GM18508 (cell line): ENCODE measurements around the gene TMED5.
"Not testable (repeated sequence)": the region's sequence is repeated elsewhere in the genome, so short reads cannot be mapped to it uniquely, and the experiment has no call there.

ENCODE experiments used
- ATAC-seq: cut with Tn5 transposase; IDR thresholded peaks from one replicate; pipeline ENCODE4 v1.9.1; 2021; ENCODE audit warnings: moderate number of reproducible peaks; ENCODE audit not compliant: insufficient read depth, unreplicated experiment

Gene TMED5

DNA sequence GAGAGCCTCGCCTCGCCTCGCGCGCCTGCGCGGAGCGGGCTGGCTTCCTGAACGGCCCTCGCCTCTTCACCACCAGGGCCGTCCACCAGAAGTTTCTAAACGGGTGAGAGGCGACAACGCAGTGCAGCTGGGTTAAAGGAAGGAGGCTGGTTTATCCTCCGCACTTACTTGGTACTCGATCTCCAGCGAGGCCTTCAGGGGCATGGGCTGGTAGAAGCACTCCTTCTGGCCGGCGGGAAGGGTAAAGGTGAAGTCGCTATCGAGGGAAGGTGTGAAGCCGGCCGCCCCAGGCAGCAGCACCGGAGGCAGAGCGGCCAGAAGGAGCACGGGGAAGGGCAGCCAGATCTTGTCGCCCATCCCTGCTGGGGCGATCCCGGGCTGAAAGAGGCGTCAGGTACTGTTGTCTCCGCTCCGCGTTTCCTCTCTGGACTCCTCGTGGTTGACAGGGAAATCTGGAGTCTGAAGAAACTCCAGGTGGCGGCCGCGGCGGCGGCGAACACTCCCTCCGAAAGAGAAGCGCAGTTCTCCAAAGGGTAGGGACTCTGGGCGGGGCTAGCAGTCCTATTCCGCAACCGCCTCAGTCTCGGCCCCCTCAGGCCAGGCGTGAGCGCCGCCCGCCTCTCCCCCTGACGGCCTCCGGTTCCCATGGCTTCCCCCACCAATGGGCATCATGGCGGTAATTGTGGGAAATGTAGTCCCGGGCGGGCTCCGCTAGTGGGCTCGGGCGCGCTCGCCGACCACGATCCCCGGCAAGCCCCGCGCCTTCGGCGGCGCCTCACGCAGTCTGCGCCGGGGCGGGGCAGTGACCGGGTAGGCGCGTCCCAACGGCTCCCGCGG, at the start of gene TMED5:
TSS of gene TMED5 (minus strand) at position 528 of the 837 bp plus-strand sequence. CDS start at position 357, 171 bp downstream.
- ATAC-seq = peak; percentile 75

DNA sequence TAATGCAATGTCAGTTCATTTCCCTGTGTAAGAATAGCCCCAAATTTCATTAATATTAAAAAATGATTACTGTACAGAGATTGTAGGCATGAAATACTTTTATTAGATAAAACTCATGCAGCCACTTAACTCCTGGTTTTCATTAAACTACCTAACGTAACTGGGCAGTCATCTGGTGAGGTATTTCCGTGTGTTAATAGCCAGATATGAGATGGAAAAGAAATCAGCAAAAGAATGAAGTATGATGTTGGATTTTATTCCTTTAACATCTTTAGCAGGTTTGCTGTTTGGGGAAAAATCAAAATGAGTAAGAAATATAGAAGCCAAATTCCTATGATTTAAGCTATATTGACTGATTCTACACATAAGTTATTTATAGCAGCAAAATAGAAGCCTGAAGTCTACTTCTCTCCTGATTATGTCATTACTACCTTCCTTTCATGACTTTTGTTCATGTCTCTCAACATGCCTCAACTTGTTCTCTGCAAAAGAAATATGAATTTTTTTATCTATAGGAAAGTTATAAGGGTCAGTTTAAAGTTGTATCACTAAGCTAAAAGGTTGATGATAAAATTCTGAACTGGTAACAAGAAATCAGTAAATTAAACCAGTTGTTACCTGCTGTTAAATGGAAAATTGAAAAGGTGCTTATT, 42.9 kb upstream of the TMED5 start:
- no peak for ATAC-seq

DNA sequence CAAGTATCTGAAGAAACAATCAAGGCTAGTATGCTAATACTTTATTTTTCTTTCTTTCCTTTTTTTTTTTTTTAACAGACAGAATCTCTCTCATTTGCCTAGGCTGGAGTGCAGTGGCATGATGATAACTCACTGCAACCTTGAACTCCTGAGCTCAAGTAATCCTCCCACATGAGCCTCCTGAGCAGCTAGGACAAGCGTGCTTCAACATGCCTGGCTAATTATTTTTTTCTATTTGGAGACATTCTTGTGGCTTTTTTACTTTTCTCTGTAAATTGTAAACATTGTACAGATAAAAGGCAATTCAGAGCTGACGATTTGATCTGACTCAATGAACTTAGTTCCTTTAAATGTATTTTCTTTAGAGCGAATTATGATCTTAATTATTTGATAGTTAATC, 41.7 kb upstream of the TMED5 start:
- no peak for ATAC-seq

DNA sequence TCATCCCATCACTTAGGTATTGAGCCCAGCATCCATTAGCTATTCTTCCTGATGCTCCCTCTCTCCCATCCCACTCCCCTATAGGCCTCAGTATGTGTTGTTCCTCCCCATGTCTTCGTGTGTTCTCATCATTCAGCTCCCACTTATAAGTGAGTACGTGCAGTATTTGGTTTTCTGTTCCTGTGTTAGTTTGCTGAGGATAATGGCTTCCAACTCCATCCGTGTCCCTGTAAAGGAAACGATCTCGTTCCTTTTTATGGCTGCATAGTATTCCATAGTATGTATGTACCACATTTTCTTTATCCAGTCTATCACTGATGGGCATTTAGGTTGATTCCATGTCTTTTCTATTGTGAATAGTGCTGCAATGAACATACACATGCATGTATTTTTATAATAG, 40.5 kb upstream of the TMED5 start:
- not testable (repeated sequence) for ATAC-seq

DNA sequence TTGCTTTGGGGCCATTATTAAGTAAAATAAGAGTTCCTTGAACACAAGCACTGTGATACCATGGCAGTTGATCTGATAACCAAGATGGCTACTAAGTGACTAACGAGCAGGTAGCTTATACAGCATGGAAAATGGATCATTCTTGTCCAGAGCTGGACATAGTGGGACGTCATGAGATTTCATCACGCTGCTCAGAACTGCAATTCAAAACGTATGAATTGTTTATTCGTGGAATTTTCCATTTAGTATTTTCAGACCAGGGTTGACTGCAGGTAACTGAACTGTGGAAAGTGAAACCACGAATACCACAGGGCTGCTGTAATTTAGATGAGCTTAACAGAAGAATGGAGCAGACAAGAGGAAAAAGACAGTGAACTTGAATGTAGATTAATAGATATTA, 39.2 kb upstream of the TMED5 start:
- no peak for ATAC-seq

DNA sequence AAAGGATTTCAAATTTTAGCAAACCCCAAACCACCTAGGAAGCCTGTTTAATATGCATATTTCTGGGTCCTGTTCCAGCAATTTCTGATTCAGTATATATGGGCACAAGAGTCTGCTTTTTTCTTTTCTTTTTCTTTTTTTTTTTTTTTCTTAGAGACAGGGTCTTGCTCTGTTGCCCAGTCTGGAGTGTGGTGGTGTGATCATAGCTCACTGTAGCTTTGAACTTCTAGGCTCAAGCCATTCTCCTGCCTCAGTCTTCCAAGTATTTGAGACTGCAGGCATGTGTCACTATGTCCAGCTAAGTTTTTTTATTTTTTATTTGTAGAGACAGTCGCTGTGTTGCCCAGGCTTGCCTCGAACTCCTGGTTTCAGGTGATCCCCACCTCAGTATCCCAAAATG, 35.1 kb upstream of the TMED5 start:
- no peak for ATAC-seq

DNA sequence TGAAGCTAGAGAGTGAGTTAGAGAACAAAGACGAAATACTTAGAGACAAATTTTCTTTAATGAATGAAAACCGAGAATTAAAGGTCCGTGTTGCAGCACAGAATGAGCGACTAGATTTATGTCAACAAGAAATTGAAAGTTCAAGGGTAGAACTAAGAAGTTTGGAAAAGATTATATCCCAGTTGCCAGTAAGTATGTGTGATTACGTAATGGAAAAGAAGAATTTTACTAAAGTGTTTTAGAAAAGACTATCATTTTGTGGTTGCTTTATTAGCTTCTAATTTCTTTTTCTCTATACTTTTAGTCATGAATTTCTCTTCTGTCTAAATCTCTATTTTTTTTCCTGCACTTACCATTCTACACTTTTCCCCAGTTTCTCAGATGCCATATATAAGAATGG, 27.0 kb upstream of the TMED5 start:
- no peak for ATAC-seq

DNA sequence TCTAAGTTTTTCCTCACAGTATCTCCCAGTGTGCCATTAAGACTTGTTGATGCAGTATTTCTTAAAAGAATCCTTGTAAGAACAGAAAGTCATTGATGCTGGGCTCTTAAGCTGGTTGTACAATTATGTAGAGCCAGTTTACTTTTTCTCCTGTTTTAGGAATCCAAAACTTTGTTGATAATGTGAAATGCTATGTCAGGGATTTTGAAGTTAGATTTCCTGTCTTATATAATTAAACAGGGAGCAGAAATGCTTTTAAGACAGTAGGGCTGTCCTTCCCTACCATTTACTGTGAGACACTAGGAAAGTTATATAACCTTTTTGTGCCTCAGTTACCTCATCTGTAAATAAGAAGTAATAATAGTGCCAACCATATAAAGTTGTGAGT, 26.3 kb upstream of the TMED5 start:
- ATAC-seq = no peak

DNA sequence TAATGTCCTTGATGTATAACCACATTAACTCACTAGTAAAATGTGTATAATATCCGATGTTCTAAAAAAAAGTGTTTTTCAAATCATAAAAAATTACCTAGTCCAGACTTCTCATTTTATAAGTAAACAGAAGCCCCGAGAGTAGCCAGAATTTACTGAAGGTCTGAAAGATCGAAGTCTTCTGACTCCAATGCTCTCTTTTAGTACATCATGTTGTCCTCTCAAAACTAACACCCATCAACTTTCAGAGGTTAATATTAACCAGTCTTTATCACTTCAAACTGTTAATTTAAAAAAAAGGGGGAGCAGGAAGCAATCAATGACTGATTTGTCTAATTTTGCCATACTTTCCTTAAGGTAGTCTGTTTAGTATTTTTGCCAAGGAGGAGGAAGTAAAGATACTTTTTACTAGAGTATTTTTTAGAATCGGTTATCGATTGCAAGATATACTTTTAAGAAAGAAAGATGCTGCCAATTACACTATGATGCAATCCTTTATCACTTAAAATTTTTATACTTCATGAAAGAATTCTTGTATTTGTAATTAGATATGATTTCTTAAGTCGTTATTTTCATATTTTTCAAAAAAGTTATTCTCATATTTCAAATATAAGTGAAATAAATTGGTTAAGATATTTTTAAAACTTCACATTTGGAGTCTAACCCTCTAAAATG, 25.8 kb upstream of the TMED5 start:
- no peak for ATAC-seq

DNA sequence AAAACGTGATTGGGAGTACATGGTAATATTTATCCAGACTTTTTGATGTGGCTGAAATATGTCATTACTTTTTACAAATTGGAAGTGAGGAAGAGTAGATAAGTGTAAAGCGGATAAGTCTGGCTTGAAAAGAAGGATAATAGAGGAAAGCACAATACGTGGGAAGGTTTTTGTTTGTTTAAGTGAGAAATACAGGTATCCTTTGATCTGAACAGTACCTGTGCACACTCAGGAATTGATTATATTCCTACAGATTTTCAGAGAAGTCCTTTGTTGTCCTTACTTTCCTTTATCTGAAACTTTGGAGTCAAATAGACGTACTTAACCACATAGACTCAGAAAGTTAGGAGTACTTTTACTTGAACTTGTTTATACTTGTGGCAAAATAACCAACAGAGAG, 20.5 kb upstream of the TMED5 start:
- no peak for ATAC-seq

DNA sequence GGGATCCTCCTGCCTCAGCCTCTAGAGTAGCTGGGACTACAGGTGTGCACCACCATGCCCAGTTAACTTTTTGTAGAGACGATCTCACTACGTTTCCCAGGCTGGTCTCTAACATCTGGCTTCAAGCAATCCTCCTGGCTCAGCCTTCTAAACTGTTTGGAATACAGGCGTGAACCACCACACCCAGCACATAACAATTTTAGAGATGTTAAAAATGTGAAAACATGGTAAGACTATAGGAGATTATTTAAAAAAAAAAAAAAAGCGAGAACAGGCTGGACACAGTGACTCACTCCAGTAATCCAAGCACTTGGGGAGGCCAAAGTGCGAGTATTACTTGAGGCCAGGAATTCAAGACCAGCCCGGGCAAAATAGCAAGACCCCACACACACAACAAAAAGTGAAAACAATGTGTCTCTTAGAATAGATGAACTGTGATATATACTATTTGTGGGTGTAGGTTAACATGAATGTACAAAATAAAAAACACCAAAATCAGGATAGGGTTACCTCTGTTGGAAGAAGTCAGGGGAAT, 19.9 kb upstream of the TMED5 start:
- no peak for ATAC-seq

DNA sequence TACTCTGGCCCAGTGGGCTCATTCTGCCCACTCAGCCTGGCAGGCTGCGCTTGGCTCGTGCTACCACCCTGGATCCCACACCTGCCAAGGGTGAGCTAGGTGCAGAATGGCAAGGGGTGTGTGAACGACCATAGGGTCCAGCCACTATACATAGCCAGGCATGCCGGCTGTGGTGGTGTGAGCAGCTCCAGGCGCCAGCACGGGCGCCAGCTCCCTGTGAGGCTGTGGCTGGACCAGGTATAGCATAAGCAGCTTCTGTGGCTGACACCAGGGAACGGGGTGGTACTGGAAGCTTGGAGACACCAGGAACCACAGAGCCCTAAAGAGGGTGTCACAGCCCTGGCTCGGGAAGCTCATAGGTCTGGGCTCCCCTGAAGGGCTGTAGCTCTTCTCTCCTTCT, 18.9 kb upstream of the TMED5 start:
- no peak for ATAC-seq

DNA sequence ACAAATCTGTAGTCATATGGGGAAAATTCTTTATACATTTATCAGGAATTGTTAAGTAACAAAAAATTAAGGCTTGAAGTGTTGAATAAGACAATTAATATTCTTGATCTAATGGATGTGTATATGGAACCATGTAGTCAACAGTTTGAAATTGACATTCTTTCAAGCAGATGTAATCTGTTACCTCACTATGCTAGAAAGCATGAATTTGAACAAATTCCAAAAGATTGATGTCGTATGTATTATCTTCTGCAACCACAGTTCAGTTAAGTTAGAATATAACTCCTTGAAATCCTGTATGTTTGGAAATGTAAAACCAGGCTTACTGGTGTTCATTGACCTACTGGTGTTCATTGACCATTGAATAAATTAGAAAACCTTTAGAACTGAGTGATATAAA, 16.4 kb upstream of the TMED5 start:
- ATAC-seq = no peak

DNA sequence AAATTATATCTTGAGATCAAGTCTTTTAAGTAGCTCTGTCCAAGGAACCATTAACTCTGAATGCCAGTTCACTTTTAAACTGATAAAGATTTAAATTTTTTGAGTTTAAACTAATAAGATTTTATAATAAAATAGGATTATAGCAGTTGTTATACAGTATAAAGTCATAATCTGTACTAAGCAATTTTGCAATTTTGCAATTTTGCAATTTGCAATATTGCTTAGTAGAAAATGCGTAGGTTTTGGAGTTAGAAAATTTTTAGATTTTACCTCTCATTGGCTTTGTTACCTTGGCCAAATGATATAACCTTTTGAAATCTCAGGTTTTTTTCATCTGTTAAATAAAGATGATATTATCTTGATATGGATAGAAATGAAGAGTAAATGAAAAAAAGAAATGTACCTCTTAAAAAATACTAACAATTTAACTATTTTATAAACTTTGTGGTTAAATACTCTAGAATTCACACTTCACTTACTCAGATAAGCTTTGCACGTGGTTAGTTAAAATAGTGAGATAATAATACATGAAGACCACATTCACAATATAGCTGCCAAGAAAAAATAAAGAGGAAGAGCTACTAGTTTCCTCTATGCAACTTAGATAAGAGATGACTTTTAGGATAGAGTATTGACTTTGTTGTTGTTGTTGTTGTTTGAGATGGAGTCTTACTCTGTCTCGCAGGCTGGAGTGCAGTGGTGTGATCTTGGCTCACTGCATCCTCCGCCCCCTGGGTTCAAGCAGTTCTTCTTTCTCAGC, 14.2 kb upstream of the TMED5 start:
- ATAC-seq = no peak

DNA sequence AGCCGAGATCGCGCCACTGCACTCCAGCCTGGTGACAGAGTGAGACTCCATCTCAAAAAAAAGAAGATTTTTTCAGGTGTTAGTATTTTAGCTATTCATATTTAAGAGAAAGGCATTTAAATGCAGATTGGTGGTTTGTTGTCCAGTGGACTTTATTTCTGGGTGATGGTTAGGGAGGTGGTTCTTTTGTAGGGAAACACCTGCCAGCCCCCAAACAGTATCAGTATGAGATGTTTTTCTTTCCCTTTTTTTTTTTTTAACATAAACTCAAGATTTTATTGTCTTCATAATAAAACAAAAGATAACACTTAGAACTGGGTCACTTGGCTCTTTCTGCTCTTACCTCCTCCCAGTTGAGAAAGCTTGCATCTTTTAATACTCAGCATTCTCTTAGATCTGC, 10.2 kb upstream of the TMED5 start:
- ATAC-seq = no peak

DNA sequence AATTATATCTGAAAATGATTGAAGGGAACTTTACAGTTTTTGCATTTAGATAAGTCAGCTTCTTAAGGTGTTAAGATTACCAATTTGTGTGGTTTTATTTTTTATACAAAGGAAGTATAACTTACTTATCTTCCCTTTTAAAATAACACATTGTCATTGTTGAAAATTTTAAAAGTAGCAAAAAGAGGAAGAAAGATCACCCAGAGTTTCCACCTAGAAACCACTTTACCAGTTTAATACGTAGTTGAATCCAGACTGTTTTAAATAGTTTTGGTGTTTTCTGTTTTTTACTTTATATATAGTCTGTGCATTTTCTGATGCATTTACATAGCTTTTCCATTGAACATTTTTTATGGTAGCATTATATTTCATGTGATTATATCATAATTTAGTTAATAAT, 6.5 kb upstream of the TMED5 start:
- no peak for ATAC-seq

DNA sequence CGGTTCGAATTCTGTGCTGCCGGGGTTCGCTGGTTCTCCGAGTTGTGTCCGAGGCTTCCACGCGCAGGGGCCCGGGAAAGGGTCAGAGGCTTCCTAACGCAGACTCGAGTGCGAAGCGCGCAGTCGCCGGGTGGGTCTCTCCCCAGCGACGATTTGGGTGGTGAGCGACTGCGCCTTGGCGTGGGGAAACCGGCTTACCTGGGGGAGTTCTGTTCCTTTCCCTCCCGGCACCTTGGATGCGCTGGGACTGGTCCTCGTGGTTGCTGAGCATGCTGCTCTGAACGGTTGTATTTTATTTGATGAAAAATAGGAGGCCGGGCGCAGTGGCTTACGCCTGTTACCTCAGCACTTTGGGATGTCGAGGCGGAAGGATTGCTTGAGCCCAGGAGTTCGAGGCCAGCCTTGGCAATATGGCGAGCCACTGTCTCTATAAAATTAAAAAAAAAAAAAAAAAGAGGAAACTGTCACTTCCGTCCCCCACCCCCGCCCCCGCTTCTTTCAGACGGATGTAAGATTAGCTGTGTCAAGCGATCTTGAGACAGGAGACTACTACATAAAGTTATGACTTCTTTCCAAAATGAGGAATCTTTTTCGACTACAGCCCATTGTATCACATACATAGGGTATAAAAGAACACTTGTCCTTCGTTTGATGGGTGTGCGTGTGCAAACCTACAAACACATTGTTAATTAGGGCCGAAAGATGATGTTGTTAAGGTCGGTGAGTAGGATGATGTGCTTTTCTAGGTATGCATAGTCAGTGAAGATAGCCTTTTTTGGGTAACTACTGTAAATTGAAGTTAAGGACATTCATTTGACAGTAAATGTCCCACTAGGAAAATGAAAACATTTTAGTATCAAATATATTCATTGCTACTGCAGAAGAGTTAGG, 755 bp upstream of the TMED5 start, which contains the start of gene CCDC18:
TSS of gene CCDC18 (plus strand) at position 2 of the 891 bp plus-strand sequence. CDS start 2,638 bp downstream, outside the sequence.
- ATAC-seq = peak; percentile 1

DNA sequence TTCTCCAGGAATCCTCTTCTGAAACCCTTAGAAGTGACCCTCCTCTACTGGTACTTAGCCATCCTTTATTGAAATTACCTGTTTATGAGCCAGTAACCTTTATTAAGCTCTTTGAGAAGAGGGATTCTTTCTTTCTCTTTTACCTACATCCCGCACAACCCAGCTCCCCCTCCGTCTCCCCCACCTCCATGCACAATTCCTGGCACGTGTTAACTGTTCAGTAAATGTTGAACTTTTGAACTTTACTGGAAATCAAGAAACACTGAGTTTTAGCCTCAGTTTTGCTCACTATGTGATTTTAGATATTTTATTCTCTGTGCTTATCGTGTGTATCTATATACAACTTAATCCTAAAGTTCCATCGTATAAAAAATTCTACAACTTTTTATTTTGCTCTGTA, 1.8 kb downstream of the TMED5 start:
- no peak for ATAC-seq

DNA sequence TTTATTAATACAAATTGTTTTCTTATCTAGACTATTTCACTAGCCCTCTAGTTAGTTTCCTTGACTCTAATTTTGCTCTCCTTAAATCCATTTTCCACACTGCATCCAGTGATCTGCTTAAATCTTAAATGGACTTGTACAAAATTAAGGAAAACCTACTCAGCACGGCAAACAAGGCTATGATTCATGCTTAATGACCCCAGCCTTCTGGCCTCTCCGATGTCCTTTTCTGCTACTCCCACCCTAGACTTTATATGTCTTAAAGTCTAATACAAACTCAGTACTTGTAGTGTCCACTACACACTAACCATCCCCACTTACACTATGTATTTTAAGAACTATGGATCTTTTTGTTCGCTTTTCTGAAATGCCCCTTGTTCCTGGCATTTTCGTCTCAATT, 2.2 kb downstream of the TMED5 start:
- ATAC-seq = no peak
